HepG2 (cell line): ENCODE results near the gene SERPINE2. TPM values are rescaled to one million over a fixed set of nuclear protein-coding genes. Genes with fewer than 3 reads are reported as not detected.

Experiments used
- ATAC-seq: fragments of 200-7000 bp; cut with Tn5 transposase; 3 replicates; pipeline ENCODE4 v1.9.1; 2020; ENCODE audit warnings: mild to moderate bottlenecking, moderate library complexity
- BruUV-seq: library from RNA; stranded (reverse); fragments of 400-500 nt; replicated peaks from 2 replicates; lab custom pipeline; 2021; lab: Mats Ljungman, UMichigan
- CTCF ChIA-PET: fragments of 300-600 bp; formaldehyde crosslinking; extraction: SDS; loops from one replicate; lab custom pipeline; 2021; ENCODE audit warnings: low total read pairs, inconsistent platforms, low intra/inter-chr PET ratio; lab: Yijun Ruan, JAX
- POLR2A ChIA-PET: fragments of 350-600 bp; sonication (Branson Sonifier 250); formaldehyde crosslinking; loops from one replicate; lab custom pipeline; 2020; ENCODE audit warnings: antibody characterized with exemption, inconsistent platforms; lab: Yijun Ruan, JAX
- DNase-seq: peaks from one replicate; pipeline ENCODE4 v3.0.0-alpha.2; 2015; ENCODE audit warnings: low spot score
- FAIRE-seq: peaks from 3 replicates; lab custom pipeline; 2011; peaks lifted over from hg19 to GRCh38; lab: Jason Lieb, UNC
- H2AFZ ChIP-seq: one replicate; pipeline ENCODE4 v1.6.1; 2011; ENCODE audit warnings: low read length, inconsistent platforms
- H3K27ac ChIP-seq: fragments of 300-600 bp; 3 replicates; pipeline ENCODE4 v1.8.0; 2011; ENCODE audit warnings: mixed run types, mild to moderate bottlenecking, mixed read lengths, low read length, inconsistent platforms; ENCODE audit not compliant: insufficient read depth; ENCODE audit errors: extremely low read length
- H3K27me3 ChIP-seq, 2 experiments: fragments of 200-600 bp in 1 of 2; 2 replicates in 1 of 2; 3 replicates in 1 of 2; pipeline versions ENCODE4 v1.6.0 to v1.8.0; 2011; ENCODE audit warnings: low read length in 2 of 2, mild to moderate bottlenecking in 2 of 2, moderate library complexity in 2 of 2, inconsistent platforms in 1 of 2; ENCODE audit not compliant: insufficient read depth in 2 of 2, control insufficient read depth in 1 of 2
- H3K36me3 ChIP-seq, 2 experiments: fragments of 200-600 bp in 1 of 2; replicated peaks in 1 of 2; 2 replicates in 1 of 2; 3 replicates in 1 of 2; pipeline versions ENCODE4 v1.5.1 to v1.8.0; 2011; ENCODE audit warnings: low read length in 2 of 2, inconsistent platforms in 1 of 2; ENCODE audit not compliant: insufficient read depth in 2 of 2, control insufficient read depth in 1 of 2
- H3K4me1 ChIP-seq: 2 replicates; pipeline ENCODE4 v1.5.1; 2012; ENCODE audit warnings: low read length, inconsistent platforms; ENCODE audit not compliant: insufficient read depth
- H3K4me2 ChIP-seq: 2 replicates; pipeline ENCODE4 v1.6.0; 2011; ENCODE audit warnings: low read depth, low read length, inconsistent platforms
- H3K4me3 ChIP-seq, 3 experiments: fragments of 200-600 bp in 1 of 3; sonication (generic), shearing (Covaris generic) in 1 of 3; replicated peaks in 1 of 3; 2 replicates each; pipeline ENCODE4 v1.5.1; 2011 to 2016; ENCODE audit warnings: low read length in 3 of 3, inconsistent platforms in 2 of 3, low read depth in 2 of 3, mild to moderate bottlenecking in 2 of 3, control low read depth in 1 of 3, mixed read lengths in 1 of 3; ENCODE audit not compliant: insufficient read depth in 1 of 3
- H3K79me2 ChIP-seq: one replicate; pipeline ENCODE4 v1.6.1; 2011; ENCODE audit warnings: low read length, inconsistent platforms; ENCODE audit not compliant: insufficient read depth
- H3K9ac ChIP-seq: 2 replicates; pipeline ENCODE4 v1.6.0; 2011; ENCODE audit warnings: mild to moderate bottlenecking, low read depth, low read length, inconsistent platforms; ENCODE audit not compliant: insufficient read depth
- H3K9me3 ChIP-seq: 2 replicates; pipeline ENCODE4 v1.5.1; 2012; ENCODE audit warnings: mild to moderate bottlenecking, low read length
- H4K20me1 ChIP-seq: 2 replicates; pipeline ENCODE4 v1.6.0; 2011; ENCODE audit warnings: inconsistent platforms, mild to moderate bottlenecking, low read length, moderate library complexity; ENCODE audit not compliant: insufficient read depth
- ATF2 ChIP-seq: sonication (generic); formaldehyde crosslinking; IDR thresholded peaks from 2 replicates; pipeline ENCODE4 v1.4.0; 2020; ENCODE audit warnings: missing genetic modification reagents
- BHLHE40 ChIP-seq: IDR thresholded peaks from 2 replicates; pipeline ENCODE4 v1.6.1; 2011; ENCODE audit warnings: low read length, improper control_type of control experiment
- MAFK ChIP-seq, 2 experiments: IDR thresholded peaks in 1 of 2; conservative IDR thresholded peaks in 1 of 2; 2 replicates each; pipeline ENCODE4 v1.6.1; 2011; ENCODE audit warnings: improper control_type of control experiment in 2 of 2, low read length in 2 of 2
- MTA3 ChIP-seq: sonication (generic); formaldehyde crosslinking; IDR thresholded peaks from 2 replicates; pipeline ENCODE4 v1.4.0; 2020; ENCODE audit warnings: missing genetic modification reagents
- PAF1 ChIP-seq: IDR thresholded peaks from 2 replicates; pipeline ENCODE4 v1.6.1; 2016; ENCODE audit warnings: missing genetic modification reagents, missing compliant biosample characterization
- PRDM10 ChIP-seq: sonication (generic); formaldehyde crosslinking; IDR thresholded peaks from 2 replicates; pipeline ENCODE4 v1.4.0; 2020; ENCODE audit warnings: low read depth, missing genetic modification reagents
- RFX1 ChIP-seq: fragments of 450-650 bp; IDR thresholded peaks from 2 replicates; pipeline ENCODE4 v1.6.1; 2017
- TBP ChIP-seq: sonication (generic); formaldehyde crosslinking; IDR thresholded peaks from 2 replicates; pipeline ENCODE4 v1.5.0; 2020; ENCODE audit warnings: missing genetic modification reagents
- THAP7 ChIP-seq: sonication (generic); formaldehyde crosslinking; IDR thresholded peaks from 2 replicates; pipeline ENCODE4 v1.8.1; 2023; ENCODE audit warnings: mild to moderate bottlenecking, missing genetic modification reagents
- ZNF382 ChIP-seq: sonication (generic); formaldehyde crosslinking; IDR thresholded peaks from 2 replicates; pipeline ENCODE4 v1.5.0; 2020; ENCODE audit warnings: missing genetic modification reagents, mild to moderate bottlenecking, borderline replicate concordance
- ZNF724P ChIP-seq: sonication (generic); formaldehyde crosslinking; IDR thresholded peaks from 2 replicates; pipeline ENCODE4 v1.8.0; 2022; ENCODE audit warnings: missing genetic modification reagents, borderline replicate concordance
- ZNF839 ChIP-seq: sonication (generic); formaldehyde crosslinking; IDR thresholded peaks from 2 replicates; pipeline ENCODE4 v1.4.0; 2020; ENCODE audit warnings: missing genetic modification reagents, mild to moderate bottlenecking, borderline replicate concordance
- WGBS: methylation state at CpG from one replicate; pipeline ENCODE4 v1.1.6; 2017; ENCODE audit warnings: low lambda C conversion rate; 5-methylcytosine and 5-hydroxymethylcytosine counted together
- in situ Hi-C: cut with HindIII; loops from 2 replicates; pipeline ENCODE4 v1.10.0; 2017; ENCODE audit warnings: low pct_unique_long_range_greater_than_20kb; ENCODE audit not compliant: extremely low pct_ligation_motif_present
- intact Hi-C: fragments of 100-400 bp; cut with micrococcal nuclease; formaldehyde crosslinking; loops from one replicate; pipeline ENCODE4 v1.10.0; 2022; ENCODE audit not compliant: unreplicated experiment
- polyA plus RNA-seq, 8 experiments: library from polyadenylated mRNA; depleted of rRNA in 3 of 8; stranded (reverse) in 7 of 8; unstranded in 1 of 8; fragments of >200 nt; fragmentation: Illumina TruSeq in 4 of 8; extraction: Trizol in 4 of 8; gene quantifications; 2 replicates each; pipeline versions ENCODE4 v1.2.1 to v1.2.3, GENCODE V29; 2011 to 2016; ENCODE audit warnings: low read depth in 4 of 8, missing spikeins in 1 of 8, mixed read lengths in 1 of 8; ENCODE audit not compliant: insufficient read depth in 1 of 8
- total RNA-seq, 5 experiments: library from RNA; depleted of rRNA; stranded (reverse); fragments of >200 nt; fragmentation: Illumina TruSeq; extraction: Trizol; gene quantifications; 2 replicates each; pipeline ENCODE4 v1.2.3, GENCODE V29; 2016; ENCODE audit warnings: low read depth in 1 of 5
- TF ChIP-seq, protein P1 (sequence below): sonication (generic); formaldehyde crosslinking; IDR thresholded peaks from 2 replicates; pipeline ENCODE4 v1.5.0; 2020; ENCODE audit warnings: missing genetic modification reagents

Gene SERPINE2
- total and polyA plus RNA-seq, 2 of the 13 experiments (the other 11 are each of a cell fraction or from before 2014, with no cell fraction given): 7.9 to 18.1 TPM

DNA sequence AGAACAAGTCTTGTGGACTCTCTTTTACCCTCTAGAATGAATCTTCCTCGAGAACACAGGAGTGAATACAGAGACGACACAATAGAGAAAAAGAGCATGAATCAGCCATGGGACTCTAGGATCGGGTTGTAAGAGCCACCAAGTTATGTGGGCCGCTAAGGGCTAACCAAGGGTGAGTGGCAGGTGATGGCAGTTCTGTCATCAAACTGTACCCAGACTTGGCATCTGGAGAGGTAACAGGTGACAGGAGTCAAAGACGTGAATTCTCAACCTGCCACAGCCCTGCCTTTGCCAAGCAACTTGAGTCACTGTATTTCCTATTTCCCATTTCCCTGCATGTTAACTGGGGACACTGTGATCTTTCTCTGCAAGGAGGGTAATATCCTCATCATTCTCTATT, 11.2 kb downstream of the SERPINE2 start:
- Histone ChIP-seq H3K27ac (no peak overlapping the region), H3K4me2 (no peak overlapping the region), H3K9me3 (no peaks in the 10 kb centered on the region), H3K79me2 (no peaks in the 10 kb centered on the region), H2AFZ (no peak overlapping the region), H3K27me3 (no peaks in the 10 kb centered on the region; a peak in 1 of 5 replicates), H3K4me3 (no peak overlapping the region), H3K4me1 (peaks cover 22% of the 10 kb centered on the region), H3K9ac (no peak overlapping the region), H4K20me1 (no peaks in the 10 kb centered on the region), H3K36me3 (no peaks in the 10 kb centered on the region)
- in situ Hi-C loops: no loop called here
- no peak for TF ChIP-seq MTA3
- no peak for TF ChIP-seq THAP7 (CRISPR knock-in tag)
- TF ChIP-seq TBP (CRISPR knock-in tag): no peak
- no peak for TF ChIP-seq MAFK (conservative IDR thresholded peaks at IDR 0.05 in 1 of 2, IDR thresholded peaks at IDR 0.05 in 1 of 2; ENCODE audit: low read length in 2 of 2)
- TF ChIP-seq ATF2: no peak
- TF ChIP-seq RFX1: no peak
- TF ChIP-seq PAF1 (CRISPR knock-in tag): no peak
- no peak for TF ChIP-seq ZNF724P (CRISPR knock-in tag)
- no peak for TF ChIP-seq ZNF382 (CRISPR knock-in tag)
- TF ChIP-seq ZNF839: no peak
- no peak for TF ChIP-seq BHLHE40
- TF ChIP-seq, protein P1, sequence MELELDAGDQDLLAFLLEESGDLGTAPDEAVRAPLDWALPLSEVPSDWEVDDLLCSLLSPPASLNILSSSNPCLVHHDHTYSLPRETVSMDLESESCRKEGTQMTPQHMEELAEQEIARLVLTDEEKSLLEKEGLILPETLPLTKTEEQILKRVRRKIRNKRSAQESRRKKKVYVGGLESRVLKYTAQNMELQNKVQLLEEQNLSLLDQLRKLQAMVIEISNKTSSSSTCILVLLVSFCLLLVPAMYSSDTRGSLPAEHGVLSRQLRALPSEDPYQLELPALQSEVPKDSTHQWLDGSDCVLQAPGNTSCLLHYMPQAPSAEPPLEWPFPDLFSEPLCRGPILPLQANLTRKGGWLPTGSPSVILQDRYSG (CRISPR knock-in tag): no peak
- TF ChIP-seq PRDM10 (CRISPR knock-in tag): no peak
- WGBS: 64% methylated on average over 5 of the region's 5 CpGs
- intact Hi-C loops: no loop called here
- DNase-seq (no peak), ATAC-seq (no peak), FAIRE-seq (no peak)
- ChIA-PET POLR2A (no interaction called here), CTCF (no interaction called here)
- BruUV-seq: no TSS peak
